DMS53 treated with DMSO at 0.1 percent for 48 hours (cell line): Measurements from ENCODE around the gene LRRC27.
"Not testable (repeated sequence)": the region's sequence is repeated elsewhere in the genome, so short reads cannot be mapped to it uniquely, and the experiment has no call there.

Source experiments
- DNase-seq: peaks from one replicate; lab custom pipeline; 2025; ENCODE audit not compliant: unreplicated experiment; lab: John Stamatoyannopoulos, UW

Gene LRRC27

DNA sequence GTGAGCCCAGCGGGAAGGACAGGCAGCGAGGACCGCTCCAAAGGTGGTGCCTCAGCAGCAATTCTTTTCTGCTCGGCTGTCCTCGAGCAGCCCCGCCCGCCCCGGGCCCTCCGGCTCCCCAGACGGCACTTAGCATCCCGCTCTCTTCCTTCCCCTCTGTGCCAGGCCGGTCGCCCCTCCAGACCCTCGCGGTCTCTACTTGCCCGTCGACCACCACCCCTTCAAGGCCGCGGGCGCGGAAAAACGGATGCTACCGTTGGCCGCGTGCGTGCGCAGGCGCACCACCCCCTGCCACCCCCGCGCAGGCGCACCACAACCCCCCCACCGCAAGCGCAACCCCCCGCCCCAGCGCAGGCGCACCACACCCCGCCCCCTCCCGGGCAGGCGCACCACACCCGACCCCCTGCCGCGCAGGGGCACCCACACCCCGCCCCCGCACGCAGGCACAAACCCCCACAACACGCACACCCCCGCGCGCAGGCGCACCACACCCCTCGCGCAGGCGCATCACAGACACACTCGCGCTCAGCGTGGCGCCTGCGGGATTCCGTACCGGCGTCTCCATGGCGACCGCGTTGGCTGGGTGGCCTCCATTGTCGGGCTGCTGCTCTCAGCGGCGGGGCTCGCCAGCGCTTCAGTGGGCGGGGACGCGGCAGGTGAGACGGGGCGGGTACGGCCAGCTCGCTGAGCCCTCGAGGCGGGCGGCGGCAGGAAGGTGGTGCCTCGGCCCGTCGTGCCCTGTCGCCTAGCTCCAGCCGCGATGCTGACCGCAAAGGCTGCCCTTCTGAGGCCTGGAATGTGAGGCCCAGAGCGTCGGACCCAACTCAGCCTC, at the start of gene LRRC27:
TSS of gene LRRC27 (plus strand) at position 593 of the 832 bp plus-strand sequence. CDS start 1,332 bp downstream, outside the sequence.
- DNase-seq: peak; percentile 89

DNA sequence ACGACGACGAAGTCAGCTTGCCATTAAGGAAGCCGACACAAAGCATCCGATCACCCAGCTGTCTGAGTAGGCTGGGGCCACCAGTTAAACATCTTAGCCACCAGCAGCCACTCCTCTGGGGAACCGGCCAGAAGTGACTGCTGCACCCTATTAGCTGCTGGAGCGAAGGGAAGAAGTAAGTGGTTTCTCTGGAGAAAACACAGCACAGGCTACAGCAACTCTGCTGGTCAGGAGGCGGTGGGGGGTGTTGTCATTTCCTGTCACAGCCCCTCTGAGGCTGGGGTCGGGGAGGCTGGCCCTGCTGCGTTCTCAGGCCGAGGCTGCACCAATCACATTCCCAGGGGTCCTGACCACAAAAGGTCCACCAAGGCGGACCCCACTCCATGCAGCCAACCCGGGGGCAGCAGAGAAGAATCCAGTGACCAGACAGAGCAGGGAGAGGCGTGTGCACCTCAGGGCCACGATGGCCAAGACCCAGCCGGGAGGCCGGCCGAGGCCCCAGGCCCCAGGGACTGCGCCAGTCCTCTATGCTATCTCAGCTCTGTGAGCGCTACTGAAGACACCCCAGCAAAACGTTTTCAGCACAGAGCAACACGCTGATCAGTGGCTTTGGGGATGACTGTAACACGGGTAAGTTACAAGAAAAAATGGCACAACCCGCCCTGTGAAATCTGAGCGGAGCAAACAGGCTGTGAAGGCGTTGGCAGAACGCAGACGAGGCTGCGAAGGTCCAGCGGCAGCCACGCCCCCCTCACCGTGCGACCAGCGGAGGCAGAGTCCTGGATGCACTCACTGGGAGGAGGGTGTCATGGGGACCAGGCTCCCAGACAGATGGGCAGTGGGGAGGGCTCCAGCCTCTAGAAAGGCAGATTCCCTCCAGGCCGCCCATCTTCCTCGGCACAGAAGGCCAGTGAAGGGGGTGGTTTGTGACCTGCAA, 49.1 kb upstream of the LRRC27 start:
- no peak for DNase-seq

DNA sequence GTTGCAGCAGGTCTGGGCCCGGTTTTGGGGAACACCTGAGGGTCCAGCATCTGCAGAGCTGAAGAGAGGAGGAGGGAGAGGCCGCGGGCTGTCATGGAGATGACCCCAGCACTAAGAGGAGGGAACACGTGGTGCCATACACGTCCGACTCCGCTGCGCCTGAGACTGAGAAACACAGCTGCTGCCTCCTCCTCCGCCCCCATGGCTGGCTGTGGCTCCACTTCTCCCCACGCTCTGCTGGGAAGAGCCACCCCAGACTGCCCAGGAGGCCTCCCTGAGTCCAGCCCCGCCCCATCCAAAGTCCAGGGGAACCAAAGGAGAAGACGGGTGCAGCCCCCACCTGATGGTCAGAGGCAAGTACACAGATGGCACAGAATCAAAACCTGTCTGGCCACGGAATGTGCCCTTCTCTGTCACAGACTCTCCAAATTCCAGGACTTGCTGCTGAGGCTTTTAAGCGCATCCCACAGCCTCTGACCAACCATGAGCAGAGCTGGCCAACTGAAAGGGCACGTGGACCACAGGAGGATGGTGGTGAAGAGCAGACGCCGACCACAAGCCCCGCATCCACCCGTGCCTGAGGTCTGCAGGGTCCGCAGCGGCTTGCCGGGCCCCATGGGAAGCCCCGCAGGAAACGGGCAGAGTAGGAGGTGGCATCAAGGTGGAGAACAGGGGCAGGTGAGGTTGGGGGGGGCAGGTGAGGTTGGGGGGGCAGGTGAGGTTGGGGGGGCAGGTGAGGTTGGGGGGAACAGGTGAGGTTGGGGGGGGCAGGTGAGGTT, 48.2 kb upstream of the LRRC27 start:
- no peak for DNase-seq

DNA sequence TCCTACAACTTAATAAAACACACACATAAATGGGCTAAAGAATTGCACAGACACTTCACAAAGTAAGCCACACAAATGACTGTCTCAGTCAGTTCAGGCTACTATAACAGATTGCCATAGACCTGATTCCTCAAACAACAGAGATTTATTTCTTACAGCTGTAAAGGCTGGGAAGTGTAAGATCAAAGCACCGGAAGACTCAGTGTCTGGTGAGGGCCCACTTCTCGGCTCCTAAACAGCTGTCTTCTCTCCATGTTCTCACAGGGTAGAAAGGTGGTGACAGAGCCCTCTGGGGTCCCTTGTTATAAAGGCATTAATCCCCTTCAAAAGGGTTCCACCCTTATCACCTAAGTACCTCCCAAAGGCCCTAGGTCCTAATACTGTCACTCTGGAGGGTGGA, 42.6 kb upstream of the LRRC27 start:
- DNase-seq: no peak

DNA sequence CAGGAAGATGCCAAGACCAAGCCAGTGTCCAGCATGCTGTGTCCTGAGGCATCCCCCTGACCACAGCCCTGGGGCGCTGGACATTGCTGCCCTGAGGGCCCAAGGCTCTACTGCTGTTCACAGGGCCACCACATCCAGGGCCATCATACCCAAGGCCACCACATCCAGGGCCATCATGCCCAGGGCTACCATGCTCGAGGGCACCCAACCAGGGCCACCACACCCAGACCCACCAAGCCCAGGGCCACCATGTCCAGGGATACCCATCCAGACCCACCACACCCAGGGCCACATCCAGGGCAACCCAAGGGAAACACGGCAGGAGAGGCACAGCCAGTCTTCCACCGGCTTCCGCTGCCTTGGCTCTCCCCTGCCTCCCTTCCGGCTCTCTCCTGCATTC, 41.4 kb upstream of the LRRC27 start:
- DNase-seq: no peak

DNA sequence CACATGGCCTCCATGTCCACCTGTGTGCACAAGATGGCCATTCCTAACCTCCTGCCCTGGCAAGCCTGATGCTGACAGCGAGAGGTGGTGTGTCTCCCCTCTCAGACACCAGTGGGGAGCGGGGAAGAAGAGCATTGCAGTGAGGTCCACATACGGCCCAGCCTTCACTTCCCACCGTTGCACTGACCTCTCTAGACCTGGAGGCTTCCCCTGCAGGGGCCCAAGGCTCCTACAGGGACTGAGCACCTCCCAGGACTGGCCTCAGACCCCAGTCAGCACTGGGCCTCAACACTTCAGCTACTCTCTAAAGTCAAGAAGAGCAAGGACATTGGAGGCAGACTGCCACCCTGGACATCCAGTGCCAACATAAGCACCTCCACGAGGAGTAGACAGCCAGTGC, 40.2 kb upstream of the LRRC27 start:
- no peak for DNase-seq

DNA sequence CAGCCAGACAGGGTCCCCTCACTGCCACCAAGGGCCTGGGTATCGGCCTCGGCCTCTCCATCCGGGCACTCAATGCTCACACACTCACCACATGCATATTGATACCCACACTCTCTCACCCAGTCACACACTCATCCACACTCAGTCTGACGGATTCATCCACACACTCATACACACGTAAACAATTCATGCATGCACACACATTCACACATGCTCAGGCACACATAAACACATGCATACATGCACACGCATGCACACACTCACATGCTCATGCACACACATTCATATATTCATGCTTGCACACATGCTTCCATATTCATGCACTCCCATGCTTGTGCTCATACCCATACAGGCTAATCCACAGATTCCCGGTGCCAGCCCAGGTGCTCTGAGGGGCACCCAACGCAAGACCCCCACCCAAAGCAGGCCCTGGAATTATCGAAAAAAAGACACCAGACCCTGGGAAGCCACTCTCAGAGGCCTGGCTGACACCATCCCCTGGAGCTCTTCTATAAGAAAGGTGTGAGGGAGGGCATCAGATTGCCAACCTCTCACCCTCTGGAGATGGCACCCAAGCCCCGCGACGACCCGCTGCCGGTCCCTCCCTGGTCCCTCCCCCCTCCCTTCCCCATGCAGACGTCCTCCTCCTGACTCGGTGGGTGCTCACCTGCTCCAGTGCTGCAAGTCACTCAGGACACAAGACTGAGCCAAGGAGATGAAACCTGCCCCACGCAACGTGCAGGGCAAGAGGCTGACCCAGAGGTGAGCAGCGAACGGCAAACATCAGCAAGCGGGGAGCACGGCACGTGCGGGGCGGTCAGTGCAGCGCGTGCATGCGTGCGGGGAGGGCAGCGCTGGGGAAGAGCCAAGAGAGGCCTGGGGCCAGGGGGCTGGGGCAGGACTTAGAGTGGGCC, 39.4 kb upstream of the LRRC27 start:
- no peak for DNase-seq

DNA sequence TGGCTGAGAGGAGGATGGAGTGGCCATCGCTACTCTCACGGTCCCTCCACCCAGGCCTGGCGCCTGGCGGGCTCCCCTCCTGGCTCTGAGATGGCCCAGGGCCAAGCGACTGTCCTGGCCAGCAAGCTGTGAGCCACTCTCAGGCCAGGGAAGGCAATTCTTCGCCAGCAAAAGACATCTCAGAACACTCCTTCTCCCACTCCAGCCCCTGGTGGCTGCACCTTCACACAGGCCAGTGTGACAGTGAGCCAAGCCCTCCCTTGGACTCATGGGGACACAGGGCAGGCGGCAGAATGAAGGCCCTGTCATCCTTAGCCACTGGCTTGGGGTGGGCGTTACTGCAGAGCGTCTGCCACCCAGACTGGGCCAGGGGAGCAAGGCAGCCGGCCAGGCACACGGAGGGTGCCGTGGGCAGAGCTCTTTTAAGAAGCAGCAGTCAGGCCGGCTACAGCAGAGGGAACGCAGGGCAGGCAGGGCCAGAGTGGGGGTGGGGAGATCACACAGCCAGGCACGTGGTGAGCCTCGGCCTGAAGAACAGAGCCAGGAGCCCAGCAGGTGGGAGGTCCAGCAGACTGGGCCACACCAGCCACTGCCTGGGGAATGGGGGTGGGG, 38.7 kb upstream of the LRRC27 start:
- peak; percentile 3 for DNase-seq

DNA sequence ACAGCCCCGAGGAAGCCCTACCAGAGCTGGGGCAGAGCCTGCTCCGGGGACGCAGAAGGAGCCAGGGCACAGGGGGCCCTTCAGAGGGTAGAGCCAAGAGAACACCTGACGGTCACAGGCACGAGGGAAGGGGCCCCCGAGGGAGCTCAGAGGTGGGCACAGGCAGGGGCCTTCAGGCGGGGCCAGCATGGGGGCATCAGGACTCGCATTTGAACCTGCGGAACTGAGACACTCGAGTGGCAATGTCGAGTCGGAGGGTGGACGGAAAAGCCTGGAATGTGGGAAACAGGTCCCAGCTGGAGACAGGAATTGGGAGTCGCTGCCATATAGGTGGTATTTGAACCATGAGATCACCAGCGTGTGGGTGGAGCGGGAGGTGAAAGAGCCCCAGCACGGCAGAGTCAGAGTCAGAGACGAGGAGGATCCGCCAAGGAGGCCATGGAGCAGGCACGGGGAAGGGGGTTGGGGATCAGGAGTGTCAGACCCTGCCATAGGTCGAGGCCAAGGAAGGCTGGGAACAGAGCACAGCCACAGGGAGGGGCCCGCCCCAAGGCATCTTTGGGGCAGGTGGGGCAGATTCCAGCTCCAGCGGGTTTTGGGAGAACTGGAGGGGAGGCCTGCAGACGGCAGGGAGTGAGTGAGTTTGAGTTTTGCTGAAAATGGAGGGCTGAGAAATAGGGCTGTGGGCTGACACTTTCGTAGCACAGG, 38.0 kb upstream of the LRRC27 start:
- no peak for DNase-seq

DNA sequence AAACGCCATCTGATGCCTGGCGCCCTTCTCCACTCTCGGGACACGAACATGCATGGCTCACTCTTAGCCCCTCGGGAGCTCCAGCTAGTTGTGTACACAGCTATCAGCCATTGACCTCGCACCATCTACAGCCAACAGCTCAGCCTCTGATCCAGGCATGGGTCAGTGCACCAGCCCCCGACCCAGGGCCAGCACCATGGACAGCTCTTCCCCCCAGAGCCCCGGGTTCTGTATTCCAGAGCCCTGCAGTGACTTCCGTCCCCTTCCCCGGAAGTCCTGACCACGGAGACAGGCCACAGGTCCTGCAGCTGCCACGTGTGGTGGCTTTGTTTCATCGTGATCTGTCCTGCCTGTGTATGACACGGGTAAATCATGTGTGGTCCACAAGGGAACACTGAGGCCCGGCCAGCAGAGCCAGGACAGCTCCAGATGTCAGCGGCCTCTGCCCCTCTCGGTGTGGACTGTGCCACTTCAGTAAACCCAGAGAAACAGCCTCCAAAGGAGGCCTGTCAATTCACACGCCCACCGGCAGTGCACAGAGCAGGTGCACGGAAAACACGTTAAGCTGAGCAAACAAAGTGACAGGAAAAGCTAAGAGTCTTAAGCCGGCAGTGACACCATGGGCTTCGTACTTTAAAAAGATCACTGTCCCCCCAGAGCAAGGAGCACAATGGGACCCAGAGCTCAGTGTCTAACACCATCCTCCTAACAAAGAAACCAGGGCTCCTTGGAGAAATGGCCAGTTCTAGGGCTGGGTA, 37.3 kb upstream of the LRRC27 start:
- peak; percentile 70 for DNase-seq

DNA sequence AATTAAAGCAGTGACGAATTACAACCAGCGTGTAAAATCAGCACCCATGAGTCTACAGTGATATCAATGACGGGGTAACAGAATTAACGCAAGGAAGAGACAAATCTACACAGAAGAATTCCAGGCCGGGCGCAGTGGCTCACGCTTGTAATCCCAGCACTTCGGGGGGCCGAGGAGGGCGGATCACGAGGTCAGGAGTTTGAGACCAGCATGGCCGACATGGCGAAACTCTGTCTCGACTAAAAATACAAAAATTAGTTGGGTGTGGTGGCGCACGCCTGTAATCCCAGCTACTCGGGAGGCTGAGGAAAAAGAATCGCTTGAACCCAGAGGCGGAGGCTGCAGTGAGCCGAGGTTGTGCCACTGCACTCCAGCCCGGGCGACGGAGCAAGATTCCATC, 36.5 kb upstream of the LRRC27 start:
- not testable (repeated sequence) for DNase-seq

DNA sequence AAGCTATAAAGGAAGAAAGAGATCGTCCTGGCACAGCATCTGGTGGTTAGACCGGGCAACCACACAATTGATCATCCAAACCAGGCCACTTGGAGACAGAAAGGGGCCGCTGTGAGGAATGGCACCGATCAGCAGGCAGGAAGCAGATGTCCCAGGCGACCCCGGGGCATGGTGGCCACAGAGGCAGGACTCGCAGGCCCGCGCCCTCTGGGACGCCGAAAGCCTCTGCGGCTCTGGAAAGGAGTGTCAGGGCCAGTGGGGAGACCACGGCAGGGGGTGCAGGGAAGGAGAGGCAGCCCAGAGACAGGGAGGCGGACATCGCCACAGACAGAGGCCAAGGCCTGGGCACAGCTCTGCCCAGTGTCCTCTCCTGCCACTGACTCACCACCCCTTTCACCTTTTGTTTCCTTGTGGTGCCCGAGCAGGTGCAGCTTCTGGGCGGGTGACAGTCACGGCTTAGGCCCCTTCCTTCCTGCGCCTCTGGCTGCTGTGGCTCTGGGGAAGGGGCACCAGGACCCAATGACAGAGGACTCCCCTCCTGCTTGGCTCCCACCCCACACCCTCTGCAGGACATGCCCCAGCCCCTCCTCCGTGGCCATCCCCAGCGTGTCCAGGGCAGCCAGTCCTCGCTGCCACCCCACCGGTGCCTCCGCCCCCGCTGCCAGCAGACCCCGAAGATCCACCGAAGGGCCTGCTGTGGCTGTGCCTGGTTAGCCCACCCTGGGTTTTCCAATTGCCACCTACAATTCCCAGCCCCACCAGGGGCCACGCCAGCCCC, 35.1 kb upstream of the LRRC27 start:
- DNase-seq: peak; percentile 49

DNA sequence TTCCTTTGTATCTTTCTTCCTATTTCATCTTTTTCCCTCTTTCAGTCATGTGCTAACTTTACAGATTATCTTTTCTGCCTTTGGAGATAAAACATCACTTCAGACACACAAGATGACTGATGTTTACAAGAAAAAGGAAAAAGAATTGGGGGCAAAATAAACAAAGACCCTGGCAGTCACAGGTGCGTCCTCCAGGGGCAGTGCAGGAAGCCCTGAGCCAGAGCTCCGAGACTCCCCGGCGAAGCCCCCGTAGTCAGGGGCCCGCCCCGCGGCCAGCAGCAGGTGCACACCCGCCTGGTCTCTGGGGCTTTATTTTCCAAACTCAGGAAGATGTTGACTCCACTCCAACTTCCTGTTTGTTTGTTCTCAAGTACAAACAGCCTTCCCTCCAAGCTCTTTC, 34.5 kb upstream of the LRRC27 start:
- peak; percentile 31 for DNase-seq

DNA sequence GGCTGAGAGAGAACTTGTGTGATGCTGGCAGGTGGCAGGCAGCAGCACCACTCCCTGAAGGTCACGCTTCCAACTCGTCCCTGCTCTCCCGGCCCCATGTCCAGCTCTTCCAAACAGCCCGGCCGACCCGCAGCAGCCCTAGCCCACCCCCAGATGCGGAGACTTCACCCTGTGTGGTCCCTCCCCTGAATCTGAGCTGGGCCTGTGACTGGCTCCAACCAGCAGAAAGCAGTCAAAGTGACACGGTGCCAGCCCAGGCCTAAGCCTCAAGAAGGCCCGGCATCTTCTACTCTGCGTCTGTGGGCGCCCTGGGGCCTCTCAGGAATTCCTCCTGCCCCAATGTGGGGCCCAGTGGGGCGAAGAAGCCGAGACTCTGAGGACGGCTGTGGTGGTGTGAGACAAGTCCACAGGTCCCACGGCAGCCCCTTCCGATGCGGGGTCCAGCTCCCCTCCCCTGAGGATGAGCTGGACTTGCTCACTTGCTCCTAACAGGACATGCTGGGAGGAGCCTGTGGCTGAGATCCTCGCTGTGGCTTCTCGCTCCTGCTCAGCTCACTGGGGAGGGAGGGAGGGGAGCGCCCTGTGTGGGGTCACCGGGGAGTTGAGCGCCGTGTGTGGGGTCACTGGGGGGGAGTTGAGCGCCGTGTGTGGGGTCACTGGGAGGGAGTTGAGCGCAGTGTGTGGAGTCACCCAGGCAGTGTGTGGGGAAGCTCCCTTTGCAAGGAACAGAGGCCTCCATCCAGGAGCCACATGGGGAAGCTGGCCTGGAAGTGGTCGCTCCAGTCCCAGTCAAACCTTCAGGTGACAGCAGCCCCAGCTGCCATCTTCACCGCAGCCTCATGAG, 33.7 kb upstream of the LRRC27 start:
- DNase-seq: peak; percentile 31

DNA sequence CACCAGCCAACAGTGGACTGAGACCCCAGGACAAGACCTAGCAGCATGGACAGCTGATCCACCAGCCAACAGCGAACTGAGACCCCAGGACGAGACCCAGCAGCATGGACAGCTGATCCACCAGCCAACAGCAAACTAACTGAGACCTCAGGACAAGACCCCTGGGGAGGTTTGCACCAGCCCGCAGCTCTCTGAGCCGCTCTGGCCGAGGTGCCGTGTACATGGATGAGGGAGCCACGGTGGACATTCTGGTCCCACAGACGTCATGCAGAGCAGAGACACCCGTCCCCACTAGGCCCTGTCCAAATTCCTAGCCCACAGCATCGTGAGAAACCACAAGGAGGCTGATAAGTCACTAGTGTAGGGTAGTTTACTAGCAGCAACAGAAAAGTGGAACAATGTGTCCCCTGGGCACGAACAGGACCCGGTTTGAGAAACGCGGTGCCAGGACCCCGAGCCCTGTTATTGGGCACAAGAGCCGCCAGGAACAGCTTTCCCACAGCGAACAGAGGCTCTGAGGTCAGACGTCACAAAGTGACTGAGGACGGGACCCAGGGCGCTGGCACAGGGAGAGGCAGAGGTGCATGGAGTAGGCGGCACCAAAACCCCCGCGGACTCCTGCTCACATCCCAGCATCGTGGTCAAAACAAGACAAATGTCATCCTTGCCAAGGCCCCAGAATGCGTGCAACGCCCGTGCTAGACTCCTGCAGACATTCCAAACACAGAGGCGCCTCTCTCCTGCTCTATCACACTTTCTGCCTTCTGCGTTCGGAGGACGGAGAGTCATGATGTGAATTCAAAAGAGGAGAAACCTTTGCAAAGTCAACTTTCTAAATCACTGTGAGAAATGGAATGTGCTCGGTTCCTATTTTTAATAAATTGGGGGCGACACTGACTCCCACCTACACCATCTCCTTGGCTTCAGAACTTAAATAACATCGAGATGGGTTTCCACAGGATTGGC, 32.3 kb upstream of the LRRC27 start:
- no peak for DNase-seq

DNA sequence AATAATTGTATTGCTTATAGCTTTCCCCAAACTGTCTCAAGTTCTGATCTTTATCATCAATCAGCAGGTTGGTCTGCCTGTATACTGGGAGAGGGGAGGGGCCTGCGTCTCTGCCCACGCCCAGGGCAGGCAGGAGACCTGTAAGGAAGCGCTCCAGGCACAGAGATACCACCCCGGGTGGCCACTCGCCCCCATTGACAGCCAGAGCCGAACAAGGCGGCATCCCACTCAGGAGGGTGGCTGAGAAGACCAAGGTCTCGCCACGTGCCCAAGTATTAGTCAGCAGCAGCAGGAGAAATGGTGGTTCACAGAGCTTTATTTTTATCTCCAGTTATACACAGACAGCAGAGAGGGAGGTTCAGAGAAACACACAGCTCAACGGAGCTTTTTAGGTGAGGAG, 31.4 kb upstream of the LRRC27 start:
- DNase-seq: no peak
